Activated T-cell treated with anti-CD3 and anti-CD28 coated beads, Interleukin-2, amount 50 U/mL, for 48 hours (primary cell): Measurements from ENCODE around the gene PIK3CG.
A peak's percentile ranks its signal among the peaks of the same experiment; 100 is the strongest.
"Not testable (repeated sequence)": the region's sequence is repeated elsewhere in the genome, so short reads cannot be mapped to it uniquely, and the experiment has no call there.

Experiments used
- DNase-seq, 2 experiments: peaks; one replicate each; pipeline ENCODE4 v3.0.0-alpha.2; 2020

Gene PIK3CG

DNA sequence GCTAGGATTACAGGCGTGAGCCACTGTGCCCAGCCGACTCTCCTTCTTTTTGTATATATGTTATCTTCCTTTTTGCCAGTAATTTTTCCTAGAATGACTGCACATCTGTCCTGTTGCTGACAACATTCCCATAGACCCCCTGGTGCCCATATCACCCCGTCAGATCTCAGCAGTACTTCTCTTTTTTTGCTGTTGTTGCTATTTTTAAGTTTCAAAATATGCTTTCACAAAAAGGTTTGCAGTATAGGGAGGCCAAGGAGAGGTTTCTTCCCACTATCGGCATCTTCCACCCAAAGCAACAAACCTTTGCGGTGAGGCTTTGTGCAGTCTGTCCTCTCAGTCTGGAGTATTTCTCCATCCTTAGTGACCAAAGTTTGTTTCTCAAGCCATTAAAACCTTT is 23.1 kb downstream of the PIK3CG start:
- DNase-seq: no peak

DNA sequence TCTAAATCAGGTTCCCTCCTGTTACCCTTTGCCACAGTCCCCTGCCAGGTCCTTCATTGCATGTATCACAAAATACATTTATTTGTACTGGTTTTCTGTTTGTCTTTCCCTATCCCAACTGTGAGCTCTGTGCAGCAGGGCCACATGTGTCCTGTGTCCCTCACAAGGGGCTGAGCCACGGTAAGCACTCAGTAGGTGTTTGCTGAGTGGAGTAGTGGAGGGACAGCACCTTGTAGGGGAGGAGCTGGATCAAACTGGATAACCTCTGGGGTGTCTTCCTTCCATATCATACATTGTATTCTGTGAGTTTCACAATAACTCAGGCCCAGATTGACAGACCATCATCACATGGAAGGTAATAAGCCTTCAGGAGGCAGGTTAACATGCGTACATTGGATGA is 25.9 kb downstream of the PIK3CG start:
- DNase-seq: no peak

DNA sequence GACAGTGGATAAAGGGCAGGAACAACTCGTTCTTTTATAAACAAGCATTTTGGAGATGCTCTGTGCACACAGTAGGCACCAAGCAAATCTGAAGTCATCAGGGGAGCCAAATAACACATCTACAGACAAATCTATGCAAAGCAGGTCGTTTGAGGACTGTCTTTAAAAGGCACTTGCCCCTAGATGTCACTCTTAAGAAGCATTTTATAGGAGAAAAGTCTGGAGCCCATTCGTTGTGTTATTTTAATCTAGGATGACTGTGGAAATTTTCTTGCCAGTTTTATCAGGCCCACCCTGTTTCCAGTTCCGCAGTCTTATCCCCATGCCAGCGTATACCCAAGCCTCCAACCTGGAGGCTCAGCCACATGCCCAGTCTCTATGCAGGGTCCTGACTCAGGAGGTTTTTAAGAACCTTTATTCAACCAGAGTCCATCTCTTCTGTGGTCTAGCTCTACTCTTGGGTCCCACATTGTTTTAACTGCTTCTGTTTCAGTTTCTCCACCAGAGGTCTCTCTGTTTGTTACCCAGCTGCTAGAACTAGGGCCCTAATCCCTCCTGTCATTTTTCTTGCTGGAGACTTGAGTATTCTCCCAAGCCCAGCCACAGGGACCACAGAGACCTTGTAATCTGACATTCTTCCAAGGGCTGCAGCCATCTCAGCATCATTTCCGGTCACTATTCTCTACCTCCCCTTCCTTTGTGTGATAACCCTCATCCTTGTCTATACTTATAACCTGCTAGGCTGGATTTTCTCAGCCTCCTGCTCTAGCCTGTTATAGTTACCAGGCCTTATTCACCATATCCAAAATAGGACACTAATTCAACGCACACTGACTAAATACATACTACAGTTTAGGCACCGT is 26.7 kb downstream of the PIK3CG start:
- DNase-seq: no peak

DNA sequence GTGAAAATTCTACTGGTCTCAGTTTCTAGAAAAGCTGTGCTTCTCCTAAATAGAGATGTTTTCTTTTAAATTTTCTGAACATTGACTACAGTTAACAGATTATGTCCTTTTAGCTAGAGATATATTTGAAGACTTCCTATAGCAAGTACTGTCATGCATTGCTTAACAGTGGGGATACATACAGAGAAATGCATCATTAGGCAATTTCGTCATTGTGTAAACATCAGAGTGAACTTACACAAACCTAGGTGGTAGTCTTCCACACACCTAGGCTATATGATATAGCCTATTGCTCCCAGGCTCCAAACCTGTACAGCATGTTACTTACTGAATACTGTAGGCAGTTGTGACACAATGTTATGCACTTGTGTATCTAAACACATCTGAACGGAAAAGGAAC is 28.5 kb downstream of the PIK3CG start:
- DNase-seq: no peak

DNA sequence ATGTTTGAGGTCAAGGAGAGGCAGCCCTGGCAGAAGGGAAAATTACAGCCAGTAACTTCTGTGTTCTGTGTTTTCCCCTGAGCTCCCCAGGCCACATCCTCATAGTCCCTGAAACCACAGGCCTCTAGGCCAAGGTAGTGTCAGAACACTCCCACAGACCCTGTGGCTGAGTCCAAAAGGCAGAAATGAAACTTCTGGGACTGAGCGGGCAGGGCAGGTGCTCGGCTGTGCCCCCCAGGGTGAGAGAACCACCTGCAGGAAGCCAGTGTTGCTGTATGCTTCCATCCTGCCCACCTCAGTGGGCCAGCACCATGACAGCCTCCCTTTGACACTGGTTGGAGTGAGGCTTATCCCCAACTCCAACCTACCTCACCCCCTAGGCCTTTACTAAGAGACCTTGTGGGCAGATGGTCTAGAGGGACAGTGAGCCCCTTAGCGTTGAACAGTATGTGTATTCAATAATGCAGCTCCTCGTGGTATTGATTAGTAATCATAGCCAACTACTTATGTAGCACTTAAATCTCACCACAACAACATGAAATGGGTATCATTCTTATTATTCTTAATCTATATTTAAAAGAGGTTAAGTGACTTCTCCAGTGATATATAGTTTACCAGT is 30.3 kb downstream of the PIK3CG start:
- peak; percentile 35 to 41 for DNase-seq

DNA sequence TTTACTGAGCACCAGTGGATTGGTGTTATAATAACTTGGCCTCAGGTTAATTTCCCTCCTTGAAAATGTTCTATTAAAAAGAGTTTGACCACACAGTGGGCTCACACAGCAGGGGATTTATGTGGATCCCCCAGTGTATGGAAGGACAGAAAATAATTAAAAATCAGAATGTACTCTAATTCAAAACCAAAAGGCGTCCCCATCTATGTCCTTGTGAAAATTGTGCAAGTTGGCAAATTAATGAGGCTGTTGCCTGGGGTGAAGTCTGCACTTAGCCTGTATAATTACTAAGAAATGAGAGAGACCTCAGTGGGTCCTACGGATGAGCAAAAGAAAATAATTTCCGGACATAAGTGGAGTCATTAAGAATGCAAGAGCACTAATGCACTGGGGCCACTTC is 31.1 kb downstream of the PIK3CG start:
- no peak for DNase-seq

DNA sequence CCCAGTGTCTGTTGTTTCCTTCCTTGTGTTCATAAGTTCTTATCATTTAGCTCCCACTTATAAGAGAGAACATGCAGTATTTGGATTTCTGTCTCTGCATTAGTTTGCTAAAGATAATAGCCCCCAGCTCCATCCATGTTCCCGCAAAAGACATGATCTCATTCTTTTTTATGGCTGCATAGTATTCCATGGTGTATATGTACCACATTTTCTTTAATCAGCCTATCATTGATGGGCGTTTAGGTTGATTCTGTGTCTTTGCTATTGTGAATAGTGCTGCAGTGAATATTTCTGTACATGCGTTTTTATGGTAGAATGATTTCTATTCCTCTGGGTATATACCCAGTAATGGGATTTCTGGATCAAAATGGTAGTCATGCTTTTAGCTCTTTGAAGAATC is 32.5 kb downstream of the PIK3CG start:
- not testable (repeated sequence) for DNase-seq

DNA sequence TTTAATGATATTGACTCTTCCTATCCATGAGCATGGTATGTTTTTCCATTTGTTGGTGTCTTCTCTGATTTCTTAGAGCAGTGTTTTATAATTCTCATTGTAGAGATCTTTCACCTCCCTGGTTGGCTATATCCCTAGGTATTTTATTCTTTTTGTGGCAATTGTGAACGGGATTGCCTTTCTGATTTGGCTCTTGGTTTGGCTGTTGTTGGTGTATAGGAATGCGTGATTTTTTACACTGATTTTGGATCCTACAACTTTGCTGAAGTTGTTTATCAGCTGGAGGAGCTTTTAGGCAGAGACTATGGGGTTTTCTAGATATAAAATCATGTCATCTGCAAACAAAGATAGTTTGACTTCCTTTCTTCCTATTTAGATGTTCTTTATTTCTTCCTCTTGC is 33.9 kb downstream of the PIK3CG start:
- not testable (repeated sequence) for DNase-seq

DNA sequence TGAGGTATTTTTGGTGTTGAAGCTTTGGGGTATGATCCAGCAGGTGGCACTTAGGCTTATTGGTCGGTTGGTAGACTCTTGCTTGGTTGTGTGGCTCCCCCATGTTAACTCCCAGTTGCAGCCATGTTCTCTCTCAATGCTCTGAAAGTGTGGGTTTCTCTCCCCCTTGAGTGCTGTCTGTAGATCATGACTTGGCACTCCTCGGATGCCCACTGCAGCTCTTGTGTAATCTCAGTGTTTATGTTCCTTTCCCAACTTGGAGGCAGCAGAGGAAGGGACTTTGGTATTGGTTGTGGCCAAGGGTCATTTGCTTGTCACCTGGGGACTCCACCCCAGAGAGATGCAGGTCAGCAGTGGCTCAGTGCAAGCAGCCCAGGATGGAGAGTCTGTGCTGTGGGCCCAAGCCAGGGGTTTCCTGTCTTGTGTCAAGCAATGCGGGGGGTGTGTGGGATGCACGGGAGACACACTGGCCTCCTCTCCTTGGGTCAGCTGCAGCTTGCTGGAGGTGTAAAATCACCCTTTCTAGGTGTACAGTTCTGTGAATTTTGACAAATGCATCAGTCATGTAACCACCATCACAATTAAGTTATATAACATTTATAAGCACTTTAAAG is 36.9 kb downstream of the PIK3CG start:
- no peak for DNase-seq

DNA sequence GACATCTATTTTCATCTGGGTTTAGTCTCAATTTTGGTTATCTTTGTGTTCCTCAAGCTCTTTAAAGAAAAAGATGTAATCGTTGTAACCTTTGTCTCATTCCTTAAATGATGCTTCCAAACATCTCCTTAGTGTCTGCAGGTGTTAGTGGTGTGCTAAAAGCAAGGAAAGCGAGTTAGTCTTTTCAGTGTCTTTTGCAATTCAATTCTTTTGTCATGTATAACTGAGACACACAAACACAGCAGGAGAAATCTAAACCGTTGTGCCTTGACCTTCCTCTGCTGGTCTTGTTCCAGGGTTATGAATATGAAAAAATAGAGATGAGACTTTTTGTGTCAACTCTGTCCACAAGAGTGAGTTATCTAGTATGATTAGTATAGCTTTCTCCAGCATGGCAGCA is 40.7 kb downstream of the PIK3CG start:
- no peak for DNase-seq

DNA sequence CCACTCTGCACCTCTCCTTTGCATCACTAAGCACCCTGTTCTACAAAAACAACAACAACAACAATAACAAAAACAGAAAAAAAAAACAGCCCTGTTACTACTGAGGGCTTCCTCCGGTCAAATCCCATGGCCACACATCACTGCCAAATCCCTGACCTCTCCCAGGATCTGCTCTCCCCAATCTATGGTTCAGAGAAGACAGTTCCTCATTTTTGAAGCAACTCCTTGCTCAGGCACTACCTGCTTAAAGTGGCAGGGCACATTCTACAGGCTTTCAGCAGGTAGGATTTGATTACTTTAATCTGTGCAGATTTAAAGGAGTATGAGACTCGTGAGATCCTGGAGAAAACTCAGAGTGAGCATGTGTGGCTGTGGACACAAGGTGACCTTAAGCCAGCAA is 46.9 kb downstream of the PIK3CG start:
- no peak for DNase-seq

DNA sequence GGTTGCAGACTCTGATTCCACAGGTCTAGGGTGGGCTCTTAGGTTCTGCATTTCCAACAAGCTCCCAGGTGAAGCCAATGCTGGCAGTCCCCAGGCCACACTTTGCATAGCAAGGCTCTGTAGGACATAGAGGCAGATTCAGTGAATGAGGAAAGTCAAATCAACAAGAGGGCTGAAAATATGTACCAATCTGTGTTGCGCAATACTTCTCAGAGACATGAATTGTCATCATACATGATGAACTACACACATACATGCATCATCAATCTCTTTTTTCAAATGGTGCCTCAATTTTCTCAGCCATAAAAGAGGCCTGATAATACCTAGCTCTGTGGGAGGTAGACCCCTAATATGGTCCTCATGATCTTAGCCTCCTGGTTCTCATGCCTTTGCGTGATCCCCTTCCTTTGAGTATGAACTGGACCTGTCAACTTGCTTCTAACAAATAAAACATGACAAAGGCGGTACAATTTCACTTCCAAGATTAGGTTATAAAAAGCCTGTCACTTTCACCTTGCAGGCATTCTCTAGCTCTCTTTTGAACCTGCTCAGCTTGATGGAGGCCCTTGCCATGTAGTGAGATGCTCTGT is 49.0 kb downstream of the PIK3CG start:
- DNase-seq: no peak

DNA sequence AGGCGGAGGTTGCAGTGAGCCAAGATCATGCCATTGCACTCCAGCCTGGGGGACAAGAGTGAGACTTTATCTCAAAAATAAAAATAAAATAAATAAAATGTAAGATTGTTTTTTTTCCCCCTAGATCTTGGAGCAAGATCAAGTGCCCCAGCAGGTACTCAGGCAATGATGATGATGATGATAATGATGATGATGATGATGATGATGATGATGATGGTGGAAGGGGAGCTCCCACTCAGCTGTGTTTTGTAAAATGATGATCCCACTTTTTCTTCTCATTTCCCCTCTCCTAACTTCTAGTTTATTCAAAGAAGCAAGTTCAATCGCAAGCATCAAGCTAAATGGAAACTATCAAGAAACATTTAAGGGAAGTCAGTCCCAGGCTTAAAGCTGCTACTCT is 50.3 kb downstream of the PIK3CG start:
- DNase-seq: no peak

DNA sequence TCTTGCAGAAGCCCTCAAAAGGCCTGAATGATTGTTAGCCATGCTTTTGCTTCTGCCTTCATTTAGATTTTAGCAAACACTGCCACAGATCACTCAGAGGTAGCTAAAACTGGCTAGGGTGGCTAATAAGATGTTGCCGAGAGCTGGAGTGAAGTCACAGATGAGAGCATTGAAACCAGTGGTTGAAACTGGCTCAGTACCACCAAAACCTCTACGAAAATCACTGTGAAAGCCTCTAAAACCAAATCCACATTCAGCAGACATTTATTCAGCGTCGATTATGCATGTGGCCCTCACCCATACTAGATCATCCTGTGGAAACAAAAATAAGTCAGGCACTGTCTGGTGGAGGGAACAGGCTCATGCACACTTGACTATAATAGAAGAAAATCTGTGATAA is 50.8 kb downstream of the PIK3CG start:
- DNase-seq: peak in 1 of 2 experiments; percentile 31

DNA sequence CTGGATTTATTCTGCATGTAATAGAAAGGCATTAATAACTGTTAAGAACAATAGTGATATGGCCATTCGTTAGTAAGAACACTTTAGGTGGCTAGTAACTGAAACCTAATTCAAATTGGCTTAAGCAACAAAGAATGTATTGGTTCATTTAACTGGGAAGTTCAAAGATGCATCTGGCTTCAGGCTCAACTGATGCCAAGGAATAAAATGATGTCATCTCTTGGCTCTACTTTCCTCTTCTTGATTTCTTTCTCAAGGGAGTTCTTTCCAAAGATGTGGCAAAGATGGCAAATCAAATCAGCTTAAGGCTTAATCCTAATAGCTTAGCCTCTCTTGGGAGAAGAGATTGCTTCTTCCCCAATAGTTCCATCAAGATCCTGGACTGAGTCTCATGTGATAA is 51.6 kb downstream of the PIK3CG start:
- DNase-seq: no peak

DNA sequence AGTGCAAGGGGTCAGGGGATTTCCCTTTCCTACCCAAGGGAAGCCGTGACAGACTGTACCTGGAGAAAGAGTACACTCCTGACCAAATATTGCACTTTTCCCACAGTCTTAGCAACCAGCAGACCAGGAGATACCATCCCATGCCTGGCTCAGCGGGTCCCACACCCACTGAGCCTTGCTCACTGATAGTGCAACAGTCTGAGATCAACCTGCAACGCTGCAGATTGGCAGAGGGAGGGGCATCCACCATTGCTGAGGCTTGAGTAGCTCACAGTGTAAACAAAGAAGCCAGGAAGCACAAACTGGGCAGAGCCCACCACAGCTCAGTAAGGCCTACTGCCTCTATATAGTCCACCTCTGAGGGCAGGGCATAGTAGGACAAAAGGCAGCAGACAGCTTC is 53.9 kb downstream of the PIK3CG start:
- no peak for DNase-seq

DNA sequence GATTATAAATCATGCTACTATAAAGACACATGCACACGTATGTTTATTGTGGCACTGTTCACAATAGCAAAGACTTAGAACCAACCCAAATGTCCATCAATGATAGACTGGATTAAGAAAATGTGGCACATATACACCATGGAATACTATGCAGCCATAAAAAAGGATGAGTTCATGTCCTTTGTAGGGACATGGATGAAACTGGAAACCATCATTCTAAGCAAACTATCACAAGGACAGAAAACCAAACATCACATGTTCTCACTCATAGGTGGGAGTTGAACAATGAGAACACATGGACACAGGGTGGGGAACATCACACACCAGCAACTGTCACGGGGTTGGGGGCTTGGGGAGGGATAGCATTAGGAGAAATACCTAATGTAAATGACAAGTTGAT is 59.4 kb downstream of the PIK3CG start:
- DNase-seq: not testable (repeated sequence)

DNA sequence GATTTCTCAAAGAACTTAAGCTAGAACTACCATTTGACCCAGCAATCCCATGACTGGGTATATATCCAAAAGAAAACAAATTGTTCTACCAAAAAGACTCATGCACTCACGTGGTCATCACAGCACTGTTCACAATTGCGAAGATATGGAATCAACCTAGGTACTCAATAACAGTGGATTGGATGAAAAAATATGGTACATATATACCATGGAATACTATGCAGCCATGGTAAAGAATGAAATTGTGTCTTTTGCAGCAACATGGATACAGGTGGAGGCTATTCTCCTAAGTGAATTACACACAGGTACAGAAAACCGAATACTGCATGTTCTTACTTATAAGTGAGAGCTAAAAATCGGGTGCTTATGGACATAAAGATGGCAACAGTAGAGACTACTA is 61.8 kb downstream of the PIK3CG start:
- no peak for DNase-seq

DNA sequence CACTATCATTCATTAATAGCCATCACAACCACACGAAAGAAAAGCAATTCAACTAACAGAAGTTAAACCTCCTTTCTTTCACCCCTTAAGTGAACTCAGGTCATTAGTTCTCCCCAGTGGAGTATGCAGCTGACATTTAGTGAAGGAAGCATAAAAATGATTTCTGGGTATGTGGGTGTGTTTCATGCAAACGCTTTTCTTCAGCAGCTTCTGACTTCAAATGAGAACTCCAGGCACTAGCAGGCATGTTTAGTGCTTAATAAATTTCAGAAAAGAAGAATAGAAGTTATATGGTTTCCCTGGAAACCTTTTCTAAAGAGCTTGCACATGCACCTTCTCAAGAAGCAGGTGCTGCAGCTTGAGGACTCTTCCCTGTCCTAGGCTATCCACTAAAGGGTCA is 62.5 kb downstream of the PIK3CG start:
- no peak for DNase-seq

DNA sequence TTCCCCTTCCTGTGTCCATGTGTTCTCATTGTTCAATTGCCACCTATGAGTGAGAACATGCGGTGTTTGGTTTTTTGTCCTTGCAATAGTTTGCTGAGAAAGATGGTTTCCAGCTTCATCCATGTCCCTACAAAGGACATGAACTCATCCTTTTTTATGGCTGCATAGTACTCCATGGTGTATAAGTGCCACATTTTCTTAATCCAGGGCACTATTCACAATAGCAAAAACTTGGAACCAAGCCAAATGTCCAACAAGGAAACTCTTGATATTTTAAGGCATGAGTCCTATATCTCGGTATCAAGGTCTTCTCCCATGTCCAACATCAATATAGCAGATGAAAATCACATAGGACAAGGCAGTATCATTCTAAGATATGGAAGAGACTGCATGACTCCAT is 64.5 kb downstream of the PIK3CG start:
- DNase-seq: not testable (repeated sequence)

DNA sequence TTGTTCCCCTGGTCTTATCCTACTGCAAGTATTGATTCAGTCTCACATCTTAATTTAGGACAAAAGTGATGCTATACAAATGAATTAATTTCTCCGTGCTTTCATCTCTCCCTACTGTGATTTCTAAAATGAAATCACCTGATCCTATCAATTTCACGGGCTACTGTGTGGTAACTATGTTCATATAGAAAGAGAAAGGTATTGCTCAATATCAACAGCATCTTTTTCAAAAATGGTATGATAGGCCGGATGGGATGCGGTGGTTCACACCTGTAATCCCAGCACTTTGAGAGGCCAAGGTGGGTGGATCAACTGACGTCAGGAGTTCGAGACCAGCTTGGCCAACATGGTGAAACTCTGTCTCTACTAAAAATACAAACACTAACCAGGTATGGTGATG is 71.2 kb downstream of the PIK3CG start:
- DNase-seq: no peak

DNA sequence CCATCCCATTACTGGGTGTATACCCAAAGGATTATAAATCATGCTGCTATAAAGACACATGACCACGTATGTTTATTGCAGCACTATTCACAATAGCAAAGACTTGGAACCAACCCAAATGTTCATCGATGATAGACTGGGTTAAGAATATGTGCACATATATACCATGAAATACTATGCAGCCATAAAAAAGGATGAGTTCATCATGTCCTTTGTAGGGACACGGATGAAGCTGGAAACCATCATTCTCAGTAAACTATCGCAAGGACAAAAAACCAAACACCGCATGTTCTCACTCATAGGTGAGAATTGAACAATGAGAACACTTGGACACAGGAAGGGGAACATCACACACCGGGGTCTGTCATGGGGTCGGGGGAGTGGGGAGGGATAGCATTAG is 73.0 kb downstream of the PIK3CG start:
- not testable (repeated sequence) for DNase-seq

DNA sequence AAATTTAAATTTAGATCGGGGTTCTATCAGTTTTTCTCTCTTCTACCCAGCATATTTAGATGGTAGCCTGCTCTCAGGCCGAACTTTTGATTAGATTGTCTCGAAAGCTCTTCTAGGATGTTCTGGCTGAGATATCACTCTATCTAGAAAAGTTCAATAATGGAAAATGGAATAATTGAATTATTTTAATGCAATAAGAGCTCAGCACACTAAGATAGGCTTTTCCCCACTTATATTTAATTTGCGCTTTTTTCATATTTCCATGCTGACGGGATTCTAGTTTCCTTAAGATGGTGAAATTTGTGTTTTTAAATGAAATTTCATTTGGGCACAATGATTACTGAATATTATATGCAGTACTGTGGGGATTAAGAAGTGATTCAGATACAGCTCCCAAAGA is 73.7 kb downstream of the PIK3CG start:
- no peak for DNase-seq
